PC-3 (cell line): ENCODE data around the gene MIDN. TPM values are rescaled to one million over a fixed set of nuclear protein-coding genes. Genes with fewer than 3 reads are reported as not detected.

ENCODE experiments used
- ATAC-seq: fragments of 200-7000 bp; cut with Tn5 transposase; 2 replicates; pipeline ENCODE4 v1.9.1; 2020; ENCODE audit warnings: mild to moderate bottlenecking, moderate library complexity
- BruUV-seq: library from RNA; stranded (reverse); fragments of 400-500 nt; replicated peaks from 2 replicates; lab custom pipeline; 2021; lab: Mats Ljungman, UMichigan
- CTCF ChIA-PET: fragments of 300-600 bp; sonication (Branson Sonifier 250); formaldehyde crosslinking; loops from one replicate; lab custom pipeline; 2022; ENCODE audit warnings: antibody characterized with exemption; lab: Charles Lee
- POLR2A ChIA-PET: fragments of 300-600 bp; sonication (Branson Sonifier 250); formaldehyde crosslinking; loops from one replicate; lab custom pipeline; 2022; ENCODE audit warnings: antibody characterized with exemption; ENCODE audit not compliant: unreplicated experiment; lab: Charles Lee
- DNase-seq: peaks from one replicate; pipeline ENCODE4 v3.0.0-alpha.2; 2015
- H2AFZ ChIP-seq: fragments of 300-600 bp; sonication (generic); 2 replicates; pipeline ENCODE4 v1.6.0; 2016; ENCODE audit warnings: antibody characterized with exemption, low read length
- H3F3A ChIP-seq: fragments of 300-600 bp; sonication (generic); one replicate; pipeline ENCODE4 v1.6.0; 2017; ENCODE audit warnings: antibody characterized with exemption, low read length, control low read depth, mild to moderate bottlenecking; ENCODE audit not compliant: unreplicated experiment
- H3K27ac ChIP-seq: fragments of 300-600 bp; sonication (generic); 2 replicates; pipeline ENCODE4 v1.5.1; 2016; ENCODE audit warnings: mild to moderate bottlenecking, low read length
- H3K27me3 ChIP-seq: fragments of 300-600 bp; sonication (generic); 2 replicates; pipeline ENCODE4 v1.6.1; 2016; ENCODE audit warnings: low read length, mixed read lengths
- H3K36me3 ChIP-seq: fragments of 300-600 bp; sonication (generic); 2 replicates; pipeline ENCODE4 v1.6.1; 2016; ENCODE audit warnings: low read depth, mixed run types, low read length, mixed read lengths
- H3K4me1 ChIP-seq: fragments of 300-600 bp; sonication (generic); 2 replicates; pipeline ENCODE4 v1.5.1; 2016; ENCODE audit warnings: low read length; ENCODE audit not compliant: insufficient read depth
- H3K4me2 ChIP-seq: fragments of 300-600 bp; sonication (generic); 2 replicates; pipeline ENCODE4 v1.6.0; 2016; ENCODE audit warnings: low read length
- H3K4me3 ChIP-seq: fragments of 300-600 bp; sonication (generic); 2 replicates; pipeline ENCODE4 v1.5.1; 2016; ENCODE audit warnings: mild to moderate bottlenecking, low read length, mixed read lengths
- H3K79me2 ChIP-seq: fragments of 300-600 bp; sonication (generic); 2 replicates; pipeline ENCODE4 v1.6.1; 2017; ENCODE audit warnings: low read length, mixed read lengths
- H3K9ac ChIP-seq: fragments of 300-600 bp; sonication (generic); 2 replicates; pipeline ENCODE4 v1.6.0; 2016; ENCODE audit warnings: mild to moderate bottlenecking, low read length
- H3K9me2 ChIP-seq: fragments of 300-600 bp; sonication (generic); replicated peaks from 2 replicates; pipeline ENCODE4 v1.6.1; 2016; ENCODE audit warnings: mixed run types, low read length, mixed read lengths
- H3K9me3 ChIP-seq: fragments of 300-600 bp; sonication (generic); 2 replicates; pipeline ENCODE4 v1.6.1; 2016; ENCODE audit warnings: low read length, mixed read lengths
- H4K20me1 ChIP-seq: fragments of 300-600 bp; sonication (generic); 2 replicates; pipeline ENCODE4 v1.6.1; 2016; ENCODE audit warnings: low read length, mixed read lengths
- CTCF ChIP-seq: fragments of 300-600 bp; sonication (generic); conservative IDR thresholded peaks from 2 replicates; pipeline ENCODE4 v1.5.1; 2017; ENCODE audit warnings: antibody characterized with exemption, low read depth, mild to moderate bottlenecking, low read length
- EZH2 ChIP-seq: fragments of 300-600 bp; sonication (generic); IDR thresholded peaks from one replicate; pipeline ENCODE4 v1.6.1; 2017; ENCODE audit warnings: antibody characterized with exemption, mild to moderate bottlenecking, low read length; ENCODE audit not compliant: unreplicated experiment
- EZH2phosphoT487 ChIP-seq: fragments of 300-600 bp; sonication (generic); IDR thresholded peaks from 2 replicates; pipeline ENCODE4 v1.6.1; 2018; ENCODE audit warnings: mild to moderate bottlenecking, antibody characterized with exemption, low read length, borderline replicate concordance
- intact Hi-C: fragments of 100-400 bp; cut with micrococcal nuclease; formaldehyde crosslinking; loops from 2 replicates; pipeline ENCODE4 v1.9.0; 2023
- total RNA-seq: library from RNA; depleted of rRNA; stranded (reverse); fragments of >200 nt; gene quantifications from 2 replicates; pipeline ENCODE4 v1.2.3, GENCODE V29; 2014

The MIDN gene
- total RNA-seq, 1 experiment from 2014 or later = 17.3 TPM

DNA sequence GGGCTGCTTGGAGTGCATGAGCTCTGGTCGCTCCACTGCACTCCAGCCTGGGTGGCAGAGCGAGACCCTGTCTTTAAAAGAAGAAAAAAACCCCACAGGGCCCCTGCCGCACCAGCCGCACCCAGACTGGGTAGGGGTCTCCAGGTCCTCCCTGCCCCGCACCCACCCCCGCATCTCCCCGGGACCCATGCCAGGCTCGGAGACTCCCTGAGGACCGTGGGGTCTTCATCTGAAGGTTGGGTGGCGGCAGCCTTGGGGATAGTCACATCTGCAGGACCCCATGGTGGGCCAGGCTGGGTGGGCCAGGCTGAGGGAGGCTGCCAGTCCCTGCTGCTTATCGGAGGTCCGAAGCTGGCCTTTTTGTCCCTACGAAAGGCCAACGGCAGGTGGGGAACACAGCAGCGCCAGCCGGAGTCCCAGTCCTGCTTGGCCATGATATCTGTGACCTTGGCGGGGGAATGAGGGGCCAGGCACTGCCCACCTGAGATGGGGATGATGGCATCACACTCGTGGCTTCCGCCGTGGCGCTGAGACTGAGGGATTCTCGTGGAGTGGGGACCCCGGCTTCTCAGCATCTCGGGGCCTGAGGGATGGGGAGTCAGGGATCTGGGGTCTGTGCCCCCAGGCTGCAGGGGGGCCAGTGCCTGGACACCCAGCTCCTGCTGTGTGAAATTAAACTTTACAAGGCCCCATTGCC is 48.3 kb downstream of the MIDN start:
- H3K9ac ChIP-seq = no peak overlapping the region
- intact Hi-C loops = no loop called here
- no peak for DNase-seq
- CTCF ChIA-PET = no interaction called here
- TF ChIP-seq CTCF (no peak), EZH2phosphoT487 (no peak), EZH2 (no peak)
- no peaks in the 10 kb centered on the region for H3K27me3 ChIP-seq
- no peak overlapping the region for H3K27ac ChIP-seq
- H3K9me3 ChIP-seq = no peaks in the 10 kb centered on the region
- POLR2A ChIA-PET = no interaction called here
- H3K4me3 ChIP-seq = no peak overlapping the region
- no peak overlapping the region for H3K4me2 ChIP-seq
- no peaks in the 10 kb centered on the region for H3F3A ChIP-seq
- H3K9me2 ChIP-seq = no peaks in the 10 kb centered on the region
- no peaks in the 10 kb centered on the region for H4K20me1 ChIP-seq
- ATAC-seq = no peak
- no peaks in the 10 kb centered on the region for H3K4me1 ChIP-seq
- no peak overlapping the region for H2AFZ ChIP-seq
- no TSS peak for BruUV-seq
- H3K36me3 ChIP-seq = no peaks in the 10 kb centered on the region
- H3K79me2 ChIP-seq = no peaks in the 10 kb centered on the region

DNA sequence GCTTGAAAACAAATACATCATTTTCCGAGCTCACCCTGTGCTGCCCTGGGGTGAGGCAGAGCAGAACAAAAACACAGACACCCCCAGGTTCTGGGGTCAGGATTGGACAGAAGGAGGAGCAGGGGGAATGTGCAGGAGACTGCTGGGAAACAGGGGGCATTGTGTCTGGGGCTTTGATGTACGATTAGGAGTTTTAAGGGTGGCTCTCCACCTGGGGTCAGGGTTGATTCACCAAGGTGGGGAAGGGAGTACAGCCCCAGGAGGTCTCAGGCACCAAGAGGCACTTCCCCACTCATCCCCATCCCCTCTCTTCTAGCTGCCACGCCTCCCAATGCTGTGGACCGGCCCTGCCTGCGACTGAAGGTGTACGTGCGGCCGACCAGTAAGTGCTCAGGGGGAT is 49.9 kb downstream of the MIDN start:
- H3K4me1 ChIP-seq = no peaks in the 10 kb centered on the region
- intact Hi-C loops = no loop called here
- H3K36me3 ChIP-seq = no peaks in the 10 kb centered on the region
- ChIA-PET CTCF (no interaction called here), POLR2A (no interaction called here)
- BruUV-seq = no TSS peak
- no peaks in the 10 kb centered on the region for H3F3A ChIP-seq
- no peak overlapping the region for H3K9ac ChIP-seq
- no peak overlapping the region for H3K27ac ChIP-seq
- no peak overlapping the region for H2AFZ ChIP-seq
- no peaks in the 10 kb centered on the region for H3K9me3 ChIP-seq
- H3K79me2 ChIP-seq = no peaks in the 10 kb centered on the region
- no peak overlapping the region for H3K4me2 ChIP-seq
- H3K27me3 ChIP-seq = no peaks in the 10 kb centered on the region
- TF ChIP-seq CTCF = no peak
- no peak for TF ChIP-seq EZH2phosphoT487
- no peak for TF ChIP-seq EZH2
- no peak overlapping the region for H3K4me3 ChIP-seq
- ATAC-seq (no peak), DNase-seq (no peak)
- H4K20me1 ChIP-seq = no peaks in the 10 kb centered on the region
- no peaks in the 10 kb centered on the region for H3K9me2 ChIP-seq

DNA sequence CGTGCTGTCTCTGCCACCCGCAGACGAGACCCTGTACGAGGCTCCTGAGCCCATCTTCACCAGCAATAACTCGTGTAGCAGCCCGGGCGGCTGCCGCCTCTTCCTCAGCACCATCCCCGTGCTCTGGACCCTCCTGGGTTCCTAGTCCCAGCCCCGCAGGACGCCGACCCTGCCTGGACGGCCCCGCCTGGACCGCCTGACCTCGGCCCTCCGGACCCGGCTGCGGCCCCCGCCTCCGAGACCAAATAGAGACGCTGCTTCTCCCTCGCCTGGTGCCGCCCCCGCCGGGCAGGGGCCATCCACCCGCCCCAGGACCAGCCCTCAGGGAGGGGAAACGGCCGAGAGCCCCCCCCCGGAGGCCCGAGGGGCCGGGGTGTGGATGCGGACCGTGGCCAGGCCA is 51.4 kb downstream of the MIDN start:
- ATAC-seq = no peak
- H3K9me2 ChIP-seq = no peaks in the 10 kb centered on the region
- H2AFZ ChIP-seq = no peak overlapping the region
- no peaks in the 10 kb centered on the region for H4K20me1 ChIP-seq
- intact Hi-C loops = no loop called here
- H3K9ac ChIP-seq = no peak overlapping the region
- no peak overlapping the region for H3K4me2 ChIP-seq
- H3K27ac ChIP-seq = no peak overlapping the region
- DNase-seq = no peak
- H3K79me2 ChIP-seq = no peaks in the 10 kb centered on the region
- ChIA-PET CTCF (no interaction called here), POLR2A (no interaction called here)
- BruUV-seq = no TSS peak
- H3F3A ChIP-seq = no peaks in the 10 kb centered on the region
- H3K27me3 ChIP-seq = no peaks in the 10 kb centered on the region
- H3K36me3 ChIP-seq = no peaks in the 10 kb centered on the region
- no peaks in the 10 kb centered on the region for H3K9me3 ChIP-seq
- H3K4me1 ChIP-seq = no peaks in the 10 kb centered on the region; the same call in 1 of the 2 replicates
- TF ChIP-seq CTCF (no peak), EZH2 (no peak), EZH2phosphoT487 (no peak)
- no peak overlapping the region for H3K4me3 ChIP-seq
